Fibroblast of lung (primary cell): ENCODE measurements around the gene FAU. TPM values are rescaled to one million over a fixed set of nuclear protein-coding genes. Genes with fewer than 3 reads are reported as not detected.

Experiments
- DNase-seq, 2 donors: peaks; one replicate each; pipeline versions ENCODE4 v3.0.0 to v3.0.0-alpha.2; 2010; ENCODE audit warnings: low read depth in 2 of 2
- H2AFZ ChIP-seq: 2 replicates; pipeline ENCODE4 v1.5.1; 2012; ENCODE audit warnings: low read length, control low read depth, inconsistent platforms
- H3K27ac ChIP-seq: 2 replicates; pipeline ENCODE4 v1.5.1; 2011; ENCODE audit warnings: low read length, control low read depth; ENCODE audit not compliant: insufficient read depth
- H3K27me3 ChIP-seq: 2 replicates; pipeline ENCODE4 v1.5.1; 2011; ENCODE audit warnings: mild to moderate bottlenecking, low read length; ENCODE audit not compliant: control insufficient read depth, insufficient read depth
- H3K36me3 ChIP-seq: 2 replicates; pipeline ENCODE4 v1.5.1; 2011; ENCODE audit warnings: low read length; ENCODE audit not compliant: control insufficient read depth, insufficient read depth
- H3K4me1 ChIP-seq: 2 replicates; pipeline ENCODE4 v1.5.1; 2011; ENCODE audit warnings: low read length; ENCODE audit not compliant: control insufficient read depth, insufficient read depth; ENCODE audit errors: extremely low read depth
- H3K4me2 ChIP-seq: 2 replicates; pipeline ENCODE4 v1.5.1; 2011; ENCODE audit warnings: low read length, control low read depth; ENCODE audit not compliant: insufficient read depth; ENCODE audit errors: extremely low read depth
- H3K4me3 ChIP-seq, 4 experiments: fragments of 200-600 bp in 1 of 4; sonication (generic) in 1 of 4; replicated peaks in 1 of 4; 2 replicates each; pipeline ENCODE4 v1.5.1; 2011 to 2016; ENCODE audit warnings: low read length in 4 of 4, low read depth in 3 of 4, mild to moderate bottlenecking in 3 of 4, control low read depth in 2 of 4, inconsistent platforms in 1 of 4, mixed read lengths in 1 of 4; ENCODE audit not compliant: insufficient read depth in 1 of 4; ENCODE audit errors: control extremely low read depth in 1 of 4
- H3K79me2 ChIP-seq: 2 replicates; pipeline ENCODE4 v1.5.1; 2012; ENCODE audit warnings: mild to moderate bottlenecking, low read length, inconsistent platforms; ENCODE audit not compliant: control insufficient read depth, insufficient read depth
- H3K9ac ChIP-seq: 2 replicates; pipeline ENCODE4 v1.5.1; 2011; ENCODE audit warnings: mild to moderate bottlenecking, low read length, control low read depth; ENCODE audit not compliant: insufficient read depth
- H3K9me3 ChIP-seq: 2 replicates; pipeline ENCODE4 v1.5.1; 2012; ENCODE audit warnings: low read depth, low read length; ENCODE audit not compliant: control insufficient read depth, insufficient read depth
- H4K20me1 ChIP-seq: 2 replicates; pipeline ENCODE4 v1.5.1; 2011; ENCODE audit warnings: low read length; ENCODE audit not compliant: control insufficient read depth, insufficient read depth; ENCODE audit errors: extremely low read depth
- EZH2 ChIP-seq: IDR thresholded peaks from 2 replicates; pipeline ENCODE4 v1.5.1; 2012; ENCODE audit warnings: low read length, control low read depth, mild to moderate bottlenecking; ENCODE audit errors: missing control alignments
- polyA plus RNA-seq, 2 donors: library from polyadenylated mRNA; depleted of rRNA in 1 of 2; stranded (reverse) in 1 of 2; unstranded in 1 of 2; fragments of >200 nt; gene quantifications; 2 replicates each; pipeline ENCODE4 v1.2.1, GENCODE V29; 2011 to 2012; ENCODE audit warnings: missing spikeins in 1 of 2
- total RNA-seq: library from RNA; depleted of rRNA; stranded (reverse); fragments of >200 nt; gene quantifications from 2 replicates; pipeline ENCODE4 v1.2.1, GENCODE V29; 2014
- TF ChIP-seq, protein P1 (sequence below), 2 donors: IDR thresholded peaks in 1 of 2; conservative IDR thresholded peaks in 1 of 2; 1 replicate in 1 of 2; 2 replicates in 1 of 2; pipeline ENCODE4 v1.5.1; 2011 to 2012; ENCODE audit warnings: low read length in 2 of 2, control low read depth in 1 of 2, inconsistent platforms in 1 of 2, low read depth in 1 of 2, mild to moderate bottlenecking in 1 of 2

Gene FAU
- total and polyA plus RNA-seq, 2 donors (not counting 1 experiment from before 2014, with no cell fraction given): 256 to 336 TPM

DNA sequence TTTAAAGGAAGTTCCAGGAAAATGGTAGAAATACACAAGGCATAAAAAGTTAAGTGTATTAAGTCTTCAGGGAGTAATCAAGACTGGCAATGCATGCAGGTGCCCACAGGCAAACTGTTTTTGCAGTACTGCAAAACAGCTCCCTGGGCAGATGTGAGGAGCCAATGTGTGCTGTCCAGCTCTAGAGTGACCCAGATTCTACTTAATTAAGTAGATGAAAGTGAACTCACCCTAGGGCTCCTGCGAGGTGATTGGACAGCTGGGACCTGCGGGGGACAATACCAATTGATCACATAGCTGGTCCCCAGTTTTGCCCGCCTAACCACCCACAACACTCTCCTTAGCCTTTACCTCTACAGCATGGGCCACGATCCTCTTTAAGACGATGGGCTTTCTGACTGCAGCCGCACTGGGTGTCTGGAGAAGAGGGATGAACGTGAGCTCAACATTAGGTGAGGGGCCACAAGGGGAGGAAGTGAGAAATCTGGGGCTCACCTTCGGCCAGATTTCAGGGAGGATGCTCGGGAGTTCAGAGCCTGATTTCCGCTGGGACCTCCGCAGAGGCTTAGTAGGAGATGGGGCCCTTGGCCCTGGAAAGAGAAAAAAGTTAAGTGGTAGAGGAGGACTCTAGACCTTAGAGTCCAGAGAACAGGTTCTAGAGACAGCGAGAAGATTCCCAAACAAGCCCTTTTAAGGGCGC is 38.6 kb downstream of the FAU start:
- Histone ChIP-seq H4K20me1 (no peaks in the 10 kb centered on the region), H3K9ac (peak overlapping the region; percentile 95), H3K4me3 (peak overlapping the region; percentile 71 to 91 (median 84)), H3K9me3 (no peaks in the 10 kb centered on the region), H3K4me2 (peak overlapping the region; percentile 98), H2AFZ (peak overlapping the region; percentile 88), H3K36me3 (peaks cover 17% of the 10 kb centered on the region), H3K4me1 (peaks cover 11% of the 10 kb centered on the region), H3K27me3 (no peaks in the 10 kb centered on the region), H3K79me2 (peaks cover 44% of the 10 kb centered on the region), H3K27ac (peak overlapping the region; percentile 85)
- TF ChIP-seq EZH2: no peak
- TF ChIP-seq, protein P1, sequence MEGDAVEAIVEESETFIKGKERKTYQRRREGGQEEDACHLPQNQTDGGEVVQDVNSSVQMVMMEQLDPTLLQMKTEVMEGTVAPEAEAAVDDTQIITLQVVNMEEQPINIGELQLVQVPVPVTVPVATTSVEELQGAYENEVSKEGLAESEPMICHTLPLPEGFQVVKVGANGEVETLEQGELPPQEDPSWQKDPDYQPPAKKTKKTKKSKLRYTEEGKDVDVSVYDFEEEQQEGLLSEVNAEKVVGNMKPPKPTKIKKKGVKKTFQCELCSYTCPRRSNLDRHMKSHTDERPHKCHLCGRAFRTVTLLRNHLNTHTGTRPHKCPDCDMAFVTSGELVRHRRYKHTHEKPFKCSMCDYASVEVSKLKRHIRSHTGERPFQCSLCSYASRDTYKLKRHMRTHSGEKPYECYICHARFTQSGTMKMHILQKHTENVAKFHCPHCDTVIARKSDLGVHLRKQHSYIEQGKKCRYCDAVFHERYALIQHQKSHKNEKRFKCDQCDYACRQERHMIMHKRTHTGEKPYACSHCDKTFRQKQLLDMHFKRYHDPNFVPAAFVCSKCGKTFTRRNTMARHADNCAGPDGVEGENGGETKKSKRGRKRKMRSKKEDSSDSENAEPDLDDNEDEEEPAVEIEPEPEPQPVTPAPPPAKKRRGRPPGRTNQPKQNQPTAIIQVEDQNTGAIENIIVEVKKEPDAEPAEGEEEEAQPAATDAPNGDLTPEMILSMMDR (conservative IDR thresholded peaks at IDR 0.05 in 1 of 2, IDR thresholded peaks at IDR 0.05 in 1 of 2; ENCODE audit: low read depth in 1 of 2, low read length in 2 of 2): no peak
- DNase-seq: no peak

DNA sequence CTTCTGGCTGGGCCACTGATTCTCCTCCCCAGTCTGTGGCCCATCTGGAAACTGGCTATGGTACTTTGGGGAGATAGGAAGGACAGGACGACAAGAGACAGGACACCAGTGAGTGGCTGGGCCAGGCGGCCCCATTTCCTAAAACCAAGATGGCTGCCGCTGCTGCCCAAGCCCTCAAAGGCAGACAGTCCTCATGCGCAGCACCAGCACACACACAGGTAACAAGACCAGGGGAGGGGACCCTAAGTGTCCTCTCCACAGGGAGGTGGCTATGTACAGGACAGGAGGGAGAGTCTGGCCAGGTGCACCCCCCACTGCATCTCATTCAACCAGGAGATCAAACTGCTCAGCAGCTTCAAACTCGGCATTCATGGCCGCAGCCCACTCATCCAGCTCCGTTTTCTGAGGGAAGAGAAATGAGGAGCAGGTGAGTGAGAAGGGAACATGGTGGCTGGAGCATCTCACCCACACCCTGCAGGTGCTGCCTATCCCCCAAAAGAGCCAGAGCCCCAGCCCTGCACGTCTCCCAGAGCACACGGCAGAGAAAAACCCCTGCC is 43.1 kb downstream of the FAU start:
- H3K79me2 ChIP-seq: peaks cover 30% of the 10 kb centered on the region
- H3K27ac ChIP-seq: no peak overlapping the region
- H3K4me2 ChIP-seq: no peak overlapping the region
- H3K9me3 ChIP-seq: no peaks in the 10 kb centered on the region
- no peaks in the 10 kb centered on the region for H3K27me3 ChIP-seq
- no peak overlapping the region for H2AFZ ChIP-seq
- DNase-seq: no peak
- H3K36me3 ChIP-seq: peaks cover 3% of the 10 kb centered on the region
- TF ChIP-seq, protein P1 (conservative IDR thresholded peaks at IDR 0.05 in 1 of 2, IDR thresholded peaks at IDR 0.05 in 1 of 2; ENCODE audit: low read depth in 1 of 2, low read length in 2 of 2): no peak
- TF ChIP-seq EZH2: no peak
- no peaks in the 10 kb centered on the region for H4K20me1 ChIP-seq
- H3K4me1 ChIP-seq: peaks cover 7% of the 10 kb centered on the region
- no peak overlapping the region for H3K9ac ChIP-seq
- H3K4me3 ChIP-seq: no peak overlapping the region

DNA sequence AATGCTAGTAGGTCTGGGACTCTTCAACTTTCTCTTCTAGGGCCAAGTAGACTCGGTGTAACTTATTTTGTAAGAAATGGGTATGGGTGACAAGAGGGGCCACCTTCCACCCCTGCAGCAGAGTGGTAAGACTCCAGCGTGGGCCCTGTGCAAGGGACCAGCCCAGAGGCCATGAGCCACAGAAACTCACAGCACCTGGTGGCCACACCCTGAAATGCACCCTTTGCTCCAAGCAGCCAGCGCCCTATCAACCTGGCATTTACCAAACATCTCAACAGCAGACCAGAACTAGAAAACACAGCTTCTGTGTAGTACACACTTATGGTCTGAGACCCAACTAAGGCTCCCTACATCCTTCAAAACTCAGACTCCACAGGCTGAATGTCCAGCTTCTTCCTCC is 43.8 kb downstream of the FAU start:
- no peak overlapping the region for H3K9ac ChIP-seq
- no peaks in the 10 kb centered on the region for H4K20me1 ChIP-seq
- H3K79me2 ChIP-seq: peaks cover 24% of the 10 kb centered on the region
- H2AFZ ChIP-seq: no peak overlapping the region
- no peak overlapping the region for H3K4me2 ChIP-seq
- no peaks in the 10 kb centered on the region for H3K27me3 ChIP-seq
- no peak overlapping the region for H3K4me3 ChIP-seq
- H3K36me3 ChIP-seq: peaks cover 3% of the 10 kb centered on the region
- no peak overlapping the region for H3K27ac ChIP-seq
- DNase-seq: peak; percentile 9 to 15
- H3K4me1 ChIP-seq: peaks cover 5% of the 10 kb centered on the region
- TF ChIP-seq, protein P1 (conservative IDR thresholded peaks at IDR 0.05 in 1 of 2, IDR thresholded peaks at IDR 0.05 in 1 of 2; ENCODE audit: low read depth in 1 of 2, low read length in 2 of 2): peak; percentile 30 to 58
- TF ChIP-seq EZH2: no peak
- H3K9me3 ChIP-seq: no peaks in the 10 kb centered on the region
